Glomerular visceral epithelial cell (primary cell): ENCODE results near the gene SAMD1.

ENCODE experiments used
- DNase-seq: peaks from one replicate; pipeline ENCODE4 v3.0.0-alpha.2; 2016; ENCODE audit errors: extremely low spot score

The SAMD1 gene

GRCh38 chr19:14113762-14114414 is 23.3 kb upstream of the SAMD1 start:
- DNase-seq: no peak

GRCh38 chr19:14112809-14113385 is 22.3 kb upstream of the SAMD1 start:
- DNase-seq: no peak

- DNase-seq: no peak
These were observed 21.7 kb upstream of the SAMD1 start for GRCh38 chr19:14112051-14112808.

GRCh38 chr19:14111486-14111885 is 20.9 kb upstream of the SAMD1 start:
- DNase-seq: no peak

GRCh38 chr19:14110650-14111049 is 20.1 kb upstream of the SAMD1 start:
- no peak for DNase-seq

GRCh38 chr19:14107581-14108461 is 17.3 kb upstream of the SAMD1 start:
- DNase-seq: no peak

- DNase-seq: no peak
These were observed 16.3 kb upstream of the SAMD1 start for GRCh38 chr19:14106840-14107239.

GRCh38 chr19:14105680-14106079 is 15.1 kb upstream of the SAMD1 start:
- no peak for DNase-seq

GRCh38 chr19:14103310-14103709 is 12.8 kb upstream of the SAMD1 start:
- DNase-seq: no peak

GRCh38 chr19:14102756-14103155 is 12.2 kb upstream of the SAMD1 start:
- DNase-seq: no peak

- DNase-seq: no peak
These were observed 11.6 kb upstream of the SAMD1 start for GRCh38 chr19:14102102-14102696.

- no peak for DNase-seq
These were observed 10.5 kb upstream of the SAMD1 start for GRCh38 chr19:14101003-14101545.

- no peak for DNase-seq
These were observed 7.1 kb upstream of the SAMD1 start for GRCh38 chr19:14097532-14098151.

- DNase-seq: no peak
These were observed 5.9 kb upstream of the SAMD1 start for GRCh38 chr19:14096272-14096992.

GRCh38 chr19:14094854-14095253 is 4.3 kb upstream of the SAMD1 start:
- no peak for DNase-seq

- no peak for DNase-seq
These were observed 2.7 kb upstream of the SAMD1 start for GRCh38 chr19:14093117-14093823.

GRCh38 chr19:14091813-14092462 is 1.4 kb upstream of the SAMD1 start:
- no peak for DNase-seq

GRCh38 chr19:14091081-14091812 is 696 bp upstream of the SAMD1 start:
- peak; percentile 49 for DNase-seq
